Uterus (tissue), 2 donors: ENCODE measurements around the gene ADAMTS3.

Source experiments
- CTCF ChIP-seq, 4 experiments: fragments of 200-600 bp in 2 of 4; fragments of 450-650 bp in 2 of 4; sonication (generic) in 2 of 4; IDR thresholded peaks; one replicate each; pipeline ENCODE4 v1.5.1; 2016 to 2019; ENCODE audit warnings: antibody characterized with exemption in 4 of 4, mild to moderate bottlenecking in 2 of 4, moderate library complexity in 1 of 4
- POLR2A ChIP-seq, 2 donors: fragments of 450-650 bp; IDR thresholded peaks; one replicate each; pipeline ENCODE4 v1.6.1; 2016; ENCODE audit warnings: antibody characterized with exemption in 2 of 2, mild to moderate bottlenecking in 1 of 2, moderate library complexity in 1 of 2

- no peak for TF ChIP-seq POLR2A (IDR thresholded peaks at IDR 0.05)
- no peak for TF ChIP-seq CTCF (IDR thresholded peaks at IDR 0.05)
Measured at GRCh38 chr4:72305620-72306019, 263.4 kb downstream of the ADAMTS3 start.
